ENCODE measurements around the gene ZFAND3.

Gene ZFAND3

GRCh38 chr6:37848371-37848770 lies 28.8 kb downstream of the ZFAND3 start:
- TF ChIP-seq CTCF (IDR thresholded peaks at IDR 0.05; ENCODE audit: insufficient read depth, low read depth, low read length, missing control alignments) = no peak
- no peak overlapping the region for H3K4me3 ChIP-seq (ENCODE audit: low read length)
- no peak for DNase-seq (ENCODE audit: low read depth)

- no peak for DNase-seq (ENCODE audit: low read depth)
- no peak for TF ChIP-seq CTCF (IDR thresholded peaks at IDR 0.05; ENCODE audit: insufficient read depth, low read depth, low read length, missing control alignments)
- no peak overlapping the region for H3K4me3 ChIP-seq (ENCODE audit: low read length)
Observed at GRCh38 chr6:37850260-37850659, 30.7 kb downstream of the ZFAND3 start.

- no peak for DNase-seq (ENCODE audit: low read depth)
- no peak overlapping the region for H3K4me3 ChIP-seq (ENCODE audit: low read length)
- no peak for TF ChIP-seq CTCF (IDR thresholded peaks at IDR 0.05; ENCODE audit: insufficient read depth, low read depth, low read length, missing control alignments)
Observed at GRCh38 chr6:37850728-37851285, 31.3 kb downstream of the ZFAND3 start.

- H3K4me3 ChIP-seq (ENCODE audit: low read length) = no peak overlapping the region
- peak; percentile 13 for DNase-seq (ENCODE audit: low read depth)
Observed at GRCh38 chr6:37851997-37852524, 32.5 kb downstream of the ZFAND3 start.

GRCh38 chr6:37856285-37856684 lies 36.8 kb downstream of the ZFAND3 start:
- TF ChIP-seq CTCF (IDR thresholded peaks at IDR 0.05; ENCODE audit: insufficient read depth, low read depth, low read length, missing control alignments) = no peak
- no peak for DNase-seq (ENCODE audit: low read depth)
- H3K4me3 ChIP-seq (ENCODE audit: low read length) = no peak overlapping the region

More at GRCh38 chr6:37851997-37852524, 32.5 kb downstream of the ZFAND3 start:
- TF ChIP-seq CTCF (IDR thresholded peaks at IDR 0.05; ENCODE audit: insufficient read depth, low read depth, low read length, missing control alignments) = no peak

- no peak for DNase-seq (ENCODE audit: low read depth)
- no peak overlapping the region for H3K4me3 ChIP-seq (ENCODE audit: low read length)
- TF ChIP-seq CTCF (IDR thresholded peaks at IDR 0.05; ENCODE audit: insufficient read depth, low read depth, low read length, missing control alignments) = no peak
Observed at GRCh38 chr6:37858363-37858762, 38.8 kb downstream of the ZFAND3 start.

- peak; percentile 62 for TF ChIP-seq CTCF (IDR thresholded peaks at IDR 0.05; ENCODE audit: insufficient read depth, low read depth, low read length, missing control alignments)
- DNase-seq (ENCODE audit: low read depth) = peak; percentile 56
Observed at GRCh38 chr6:37860226-37860839, 40.8 kb downstream of the ZFAND3 start.

More at GRCh38 chr6:37860226-37860839, 40.8 kb downstream of the ZFAND3 start:
- H3K4me3 ChIP-seq (ENCODE audit: low read length) = no peak overlapping the region

Measured in epithelial cell of esophagus (primary cell).